ENCODE results near the gene CRELD2.

CRELD2 gene

DNA sequence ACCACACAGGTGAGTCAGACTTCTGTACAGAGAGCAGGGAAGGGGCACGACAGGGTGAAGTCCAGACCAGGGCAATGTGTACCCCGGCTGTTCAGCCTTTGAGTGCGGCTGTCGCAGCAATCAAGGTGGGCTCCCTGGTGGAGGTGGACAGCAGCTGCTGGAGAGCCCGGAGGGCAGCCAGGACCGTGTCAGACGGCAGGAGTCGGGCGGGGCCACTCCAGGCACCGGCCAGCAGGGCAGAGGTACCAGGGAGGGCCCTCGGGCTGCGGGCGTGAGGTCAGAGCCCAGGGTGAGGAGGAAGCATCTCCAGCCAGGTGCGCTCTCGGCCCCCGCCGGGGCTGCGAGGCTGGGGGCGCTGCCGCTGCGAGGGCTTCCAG is 41.3 kb downstream of the CRELD2 start:
- DNase-seq = no peak

DNA sequence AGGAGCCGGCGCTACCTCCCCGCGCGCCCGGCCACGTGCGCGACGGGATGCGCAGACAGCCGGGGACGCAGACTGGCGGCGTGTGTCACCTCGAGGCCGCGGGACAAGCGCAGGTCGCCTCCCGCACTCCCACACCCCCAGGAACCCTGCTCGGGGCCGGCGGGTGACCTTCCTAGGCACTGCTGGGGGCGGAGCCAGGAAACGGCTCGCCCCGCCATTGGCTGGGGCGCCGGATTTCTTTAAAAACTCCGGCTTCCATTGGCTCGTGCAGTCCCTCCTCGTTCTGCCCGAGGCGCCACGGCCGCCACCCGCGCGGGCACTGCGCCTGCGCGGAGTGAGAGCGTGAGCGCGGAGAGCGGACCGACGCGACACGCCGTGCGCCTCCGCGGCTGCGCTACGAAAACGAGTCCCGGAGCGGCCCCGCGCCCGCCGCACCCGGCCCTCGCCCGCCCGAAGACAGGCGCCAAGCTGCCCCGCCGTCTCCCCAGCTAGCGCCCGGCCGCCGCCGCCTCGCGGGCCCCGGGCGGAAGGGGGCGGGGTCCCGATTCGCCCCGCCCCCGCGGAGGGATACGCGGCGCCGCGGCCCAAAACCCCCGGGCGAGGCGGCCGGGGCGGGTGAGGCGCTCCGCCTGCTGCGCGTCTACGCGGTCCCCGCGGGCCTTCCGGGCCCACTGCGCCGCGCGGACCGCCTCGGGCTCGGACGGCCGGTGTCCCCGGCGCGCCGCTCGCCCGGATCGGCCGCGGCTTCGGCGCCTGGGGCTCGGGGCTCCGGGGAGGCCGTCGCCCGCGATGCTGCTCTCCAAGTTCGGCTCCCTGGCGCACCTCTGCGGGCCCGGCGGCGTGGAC is 41.9 kb downstream of the CRELD2 start, which contains the start of gene PIM3:
TSS of gene PIM3 (plus strand) at position 614 of the 846 bp plus-strand sequence. CDS start at position 790, 176 bp downstream.
- peak; percentile 94 for DNase-seq

DNA sequence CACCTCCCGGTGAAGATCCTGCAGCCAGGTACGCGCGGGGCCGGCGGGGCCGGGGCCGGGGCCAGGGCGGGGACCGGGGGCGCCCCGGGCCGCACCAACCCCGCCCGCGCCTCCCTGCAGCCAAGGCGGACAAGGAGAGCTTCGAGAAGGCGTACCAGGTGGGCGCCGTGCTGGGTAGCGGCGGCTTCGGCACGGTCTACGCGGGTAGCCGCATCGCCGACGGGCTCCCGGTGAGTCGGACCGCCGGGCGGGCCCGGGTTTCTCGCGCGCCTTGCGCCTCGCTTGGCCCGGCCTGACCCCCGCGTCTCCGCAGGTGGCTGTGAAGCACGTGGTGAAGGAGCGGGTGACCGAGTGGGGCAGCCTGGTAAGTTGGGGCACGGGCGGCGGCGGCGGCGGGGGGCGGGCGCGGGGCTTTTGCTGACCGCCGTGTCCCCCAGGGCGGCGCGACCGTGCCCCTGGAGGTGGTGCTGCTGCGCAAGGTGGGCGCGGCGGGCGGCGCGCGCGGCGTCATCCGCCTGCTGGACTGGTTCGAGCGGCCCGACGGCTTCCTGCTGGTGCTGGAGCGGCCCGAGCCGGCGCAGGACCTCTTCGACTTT is 42.7 kb downstream of the CRELD2 start:
- peak; percentile 75 for DNase-seq

DNA sequence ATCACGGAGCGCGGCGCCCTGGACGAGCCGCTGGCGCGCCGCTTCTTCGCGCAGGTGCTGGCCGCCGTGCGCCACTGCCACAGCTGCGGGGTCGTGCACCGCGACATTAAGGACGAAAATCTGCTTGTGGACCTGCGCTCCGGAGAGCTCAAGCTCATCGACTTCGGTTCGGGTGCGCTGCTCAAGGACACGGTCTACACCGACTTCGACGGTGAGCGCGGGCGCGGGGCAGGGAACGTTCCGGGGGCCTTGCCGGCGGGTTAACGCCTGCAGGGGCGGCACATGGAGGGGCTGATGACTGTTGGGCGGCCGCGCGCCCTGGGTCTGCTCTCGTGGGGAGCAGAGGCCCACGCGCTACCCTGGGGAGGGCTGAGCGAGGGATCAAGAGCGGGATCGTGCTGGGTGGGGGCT is 43.2 kb downstream of the CRELD2 start:
- DNase-seq = peak; percentile 57

DNA sequence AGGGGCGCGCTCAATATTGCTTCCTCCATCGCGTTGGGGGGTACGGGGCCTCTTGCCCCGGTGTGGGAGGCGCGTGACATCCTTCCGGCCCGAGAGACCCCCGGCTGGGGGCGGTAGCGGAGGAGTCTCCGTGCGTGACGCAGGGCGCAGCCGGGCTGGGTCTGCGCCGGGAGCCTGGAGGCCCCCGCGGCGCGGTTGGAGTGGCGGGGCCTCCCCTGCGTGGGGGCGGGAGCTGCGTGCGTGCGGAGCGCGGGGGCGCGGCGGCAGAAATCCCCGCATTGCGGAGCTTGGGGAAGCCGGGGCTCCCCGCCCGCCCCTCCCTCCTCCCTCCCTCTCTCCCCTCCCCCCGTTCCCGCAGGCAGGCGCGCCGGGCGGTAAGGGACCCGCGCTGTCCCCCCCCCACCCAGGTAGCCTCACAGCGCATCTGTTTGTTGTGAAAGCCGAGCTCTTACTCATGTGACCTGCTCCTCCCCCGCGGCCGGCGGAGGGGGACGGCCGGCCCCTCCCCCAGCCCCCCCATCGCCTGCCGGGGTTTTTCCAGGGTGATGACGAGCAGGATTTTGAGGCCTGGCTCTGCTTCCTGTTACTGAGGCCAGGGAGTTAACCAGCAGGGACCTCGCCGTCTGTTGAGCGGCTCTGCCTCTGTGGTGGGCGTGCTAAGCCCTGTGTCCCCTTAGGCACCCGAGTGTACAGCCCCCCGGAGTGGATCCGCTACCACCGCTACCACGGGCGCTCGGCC is 43.7 kb downstream of the CRELD2 start:
- peak; percentile 82 for DNase-seq

DNA sequence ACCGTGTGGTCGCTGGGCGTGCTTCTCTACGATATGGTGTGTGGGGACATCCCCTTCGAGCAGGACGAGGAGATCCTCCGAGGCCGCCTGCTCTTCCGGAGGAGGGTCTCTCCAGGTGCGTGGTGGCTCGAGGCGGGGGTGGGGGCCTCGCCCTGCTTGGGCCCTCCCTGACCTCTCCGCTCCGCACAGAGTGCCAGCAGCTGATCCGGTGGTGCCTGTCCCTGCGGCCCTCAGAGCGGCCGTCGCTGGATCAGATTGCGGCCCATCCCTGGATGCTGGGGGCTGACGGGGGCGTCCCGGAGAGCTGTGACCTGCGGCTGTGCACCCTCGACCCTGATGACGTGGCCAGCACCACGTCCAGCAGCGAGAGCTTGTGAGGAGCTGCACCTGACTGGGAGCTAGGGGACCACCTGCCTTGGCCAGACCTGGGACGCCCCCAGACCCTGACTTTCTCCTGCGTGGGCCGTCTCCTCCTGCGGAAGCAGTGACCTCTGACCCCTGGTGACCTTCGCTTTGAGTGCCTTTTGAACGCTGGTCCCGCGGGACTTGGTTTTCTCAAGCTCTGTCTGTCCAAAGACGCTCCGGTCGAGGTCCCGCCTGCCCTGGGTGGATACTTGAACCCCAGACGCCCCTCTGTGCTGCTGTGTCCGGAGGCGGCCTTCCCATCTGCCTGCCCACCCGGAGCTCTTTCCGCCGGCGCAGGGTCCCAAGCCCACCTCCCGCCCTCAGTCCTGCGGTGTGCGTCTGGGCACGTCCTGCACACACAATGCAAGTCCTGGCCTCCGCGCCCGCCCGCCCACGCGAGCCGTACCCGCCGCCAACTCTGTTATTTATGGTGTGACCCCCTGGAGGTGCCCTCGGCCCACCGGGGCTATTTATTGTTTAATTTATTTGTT is 44.6 kb downstream of the CRELD2 start:
- DNase-seq = peak; percentile 48

DNA sequence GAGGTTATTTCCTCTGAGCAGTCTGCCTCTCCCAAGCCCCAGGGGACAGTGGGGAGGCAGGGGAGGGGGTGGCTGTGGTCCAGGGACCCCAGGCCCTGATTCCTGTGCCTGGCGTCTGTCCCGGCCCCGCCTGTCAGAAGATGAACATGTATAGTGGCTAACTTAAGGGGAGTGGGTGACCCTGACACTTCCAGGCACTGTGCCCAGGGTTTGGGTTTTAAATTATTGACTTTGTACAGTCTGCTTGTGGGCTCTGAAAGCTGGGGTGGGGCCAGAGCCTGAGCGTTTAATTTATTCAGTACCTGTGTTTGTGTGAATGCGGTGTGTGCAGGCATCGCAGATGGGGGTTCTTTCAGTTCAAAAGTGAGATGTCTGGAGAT is 45.2 kb downstream of the CRELD2 start:
- DNase-seq = peak; percentile 43

DNA sequence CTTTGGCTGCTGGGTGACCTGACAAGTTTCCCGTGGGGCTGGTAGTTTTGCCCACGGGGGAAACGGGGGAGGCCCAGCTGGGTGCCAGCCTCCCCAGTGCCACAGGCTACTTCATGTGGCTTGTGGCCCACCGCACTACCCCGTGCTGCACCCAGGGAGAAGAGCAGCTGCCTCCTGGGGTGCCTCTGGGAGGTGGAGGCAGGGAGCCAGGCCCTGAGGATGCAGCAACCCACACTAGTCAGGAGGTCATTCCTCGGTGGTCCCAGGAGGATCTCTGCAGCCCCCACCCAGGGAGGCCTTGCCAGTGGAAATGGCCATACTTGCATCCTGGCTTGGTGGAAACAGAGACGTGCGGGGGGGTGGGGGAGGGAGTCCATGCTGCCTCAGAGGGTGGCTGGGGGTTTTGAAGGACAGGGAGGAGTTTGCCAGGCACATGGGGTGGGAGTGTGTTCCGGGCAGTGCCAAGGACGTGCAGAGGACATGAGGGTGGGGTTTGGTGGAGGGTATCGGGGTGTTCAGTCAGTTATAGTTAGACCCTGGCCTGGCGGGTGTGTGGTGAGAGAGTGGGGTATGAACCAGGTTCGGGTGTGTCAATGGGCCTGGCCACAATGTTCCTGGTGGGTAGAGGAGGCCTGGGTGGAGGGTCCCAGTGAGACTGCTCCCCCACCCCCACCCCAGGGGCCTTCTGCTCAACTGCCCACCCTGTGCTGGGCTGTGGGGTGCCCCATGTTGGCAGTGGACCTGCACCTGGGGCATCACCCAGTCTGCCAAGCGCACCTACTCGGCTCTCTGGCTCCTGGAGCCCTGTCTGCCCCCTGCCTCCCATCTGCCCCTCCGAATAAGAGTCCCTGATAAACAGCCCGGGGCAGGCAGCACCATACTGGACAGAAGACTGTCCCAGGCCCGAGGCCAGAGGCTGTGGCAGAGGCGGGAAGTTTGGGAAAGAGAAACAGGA is 46.0 kb downstream of the CRELD2 start:
- peak; percentile 32 for DNase-seq

DNA sequence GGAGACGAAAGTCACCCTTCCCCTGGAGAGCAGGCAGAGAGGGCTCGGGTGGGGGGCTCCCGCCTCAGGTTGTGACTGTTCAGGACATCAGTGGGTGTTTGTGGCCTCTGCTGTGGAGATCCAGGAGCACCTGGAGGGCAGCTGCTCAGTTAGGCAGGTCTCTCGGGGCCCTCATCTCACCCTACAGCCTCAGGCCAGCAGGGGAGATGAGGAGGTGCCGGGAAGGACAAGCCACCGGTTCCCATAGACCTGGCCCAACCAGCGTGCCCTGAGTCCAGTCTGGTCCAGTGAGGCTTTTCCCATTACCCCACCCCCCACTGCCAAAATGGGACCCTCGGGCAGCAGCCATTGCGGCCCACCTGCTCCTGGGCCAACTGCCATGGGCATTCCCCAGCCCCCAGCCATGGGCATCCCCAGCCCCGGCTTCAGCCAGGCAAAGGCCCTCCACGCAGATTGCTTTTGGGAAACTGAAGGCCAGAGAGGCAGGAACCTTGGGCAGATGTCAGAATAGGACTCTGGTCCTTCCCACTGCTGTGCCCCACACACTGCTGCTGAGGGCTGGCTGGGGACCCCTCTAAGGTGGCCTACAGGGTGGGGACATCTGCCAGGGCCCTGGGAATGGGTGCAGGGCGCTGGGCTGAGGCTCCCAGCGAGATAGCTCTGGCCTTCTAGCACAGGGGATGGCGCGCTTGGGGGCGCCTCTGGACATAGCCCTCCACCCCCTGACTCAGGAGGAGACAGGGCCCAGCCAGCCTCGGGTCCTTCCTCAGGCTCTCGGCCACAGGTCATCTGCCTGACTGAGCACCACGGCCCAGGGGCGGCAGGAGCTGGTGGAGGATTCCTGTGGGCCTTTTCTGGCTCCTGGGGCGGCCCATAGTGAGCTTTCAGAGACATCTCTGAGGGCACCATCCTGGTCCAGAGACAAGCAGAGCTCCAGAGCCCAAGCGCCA is 46.9 kb downstream of the CRELD2 start:
- peak; percentile 40 for DNase-seq

DNA sequence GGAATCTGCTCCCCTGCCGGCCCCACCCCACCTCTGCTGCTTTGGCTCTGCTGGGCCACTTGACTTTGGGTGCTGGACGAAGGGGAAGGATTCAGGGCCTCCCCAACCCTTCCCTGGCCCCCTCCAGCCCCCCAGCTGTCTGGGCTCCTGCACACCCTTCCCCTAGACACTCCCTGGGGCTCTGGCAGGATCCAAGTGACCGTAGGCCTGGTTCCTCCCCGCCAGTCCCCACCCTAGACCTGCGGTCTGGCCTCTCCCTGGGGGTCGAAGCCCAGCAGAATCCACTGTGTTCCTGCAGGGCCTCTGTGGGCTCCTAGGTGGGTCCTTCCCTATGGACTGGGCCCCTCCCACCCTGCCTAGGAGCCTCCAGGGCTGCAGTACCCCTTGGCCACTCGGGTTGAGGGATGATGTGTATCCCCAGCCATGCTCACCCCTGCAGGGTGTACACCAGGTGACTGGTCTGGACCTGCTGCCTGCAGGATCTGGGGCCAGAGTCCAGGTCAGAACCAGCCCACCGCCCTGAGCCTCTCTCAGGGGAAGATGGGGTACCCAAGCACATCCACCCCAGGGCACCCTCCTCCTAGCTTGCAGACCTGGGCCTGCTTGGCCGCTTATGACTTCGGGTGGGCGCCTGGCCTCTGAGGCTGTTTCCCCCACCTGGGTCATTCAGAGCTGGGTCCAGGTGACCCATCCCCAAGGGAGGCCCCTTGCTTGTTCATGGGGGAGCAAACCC is 47.8 kb downstream of the CRELD2 start:
- DNase-seq = peak; percentile 37

DNA sequence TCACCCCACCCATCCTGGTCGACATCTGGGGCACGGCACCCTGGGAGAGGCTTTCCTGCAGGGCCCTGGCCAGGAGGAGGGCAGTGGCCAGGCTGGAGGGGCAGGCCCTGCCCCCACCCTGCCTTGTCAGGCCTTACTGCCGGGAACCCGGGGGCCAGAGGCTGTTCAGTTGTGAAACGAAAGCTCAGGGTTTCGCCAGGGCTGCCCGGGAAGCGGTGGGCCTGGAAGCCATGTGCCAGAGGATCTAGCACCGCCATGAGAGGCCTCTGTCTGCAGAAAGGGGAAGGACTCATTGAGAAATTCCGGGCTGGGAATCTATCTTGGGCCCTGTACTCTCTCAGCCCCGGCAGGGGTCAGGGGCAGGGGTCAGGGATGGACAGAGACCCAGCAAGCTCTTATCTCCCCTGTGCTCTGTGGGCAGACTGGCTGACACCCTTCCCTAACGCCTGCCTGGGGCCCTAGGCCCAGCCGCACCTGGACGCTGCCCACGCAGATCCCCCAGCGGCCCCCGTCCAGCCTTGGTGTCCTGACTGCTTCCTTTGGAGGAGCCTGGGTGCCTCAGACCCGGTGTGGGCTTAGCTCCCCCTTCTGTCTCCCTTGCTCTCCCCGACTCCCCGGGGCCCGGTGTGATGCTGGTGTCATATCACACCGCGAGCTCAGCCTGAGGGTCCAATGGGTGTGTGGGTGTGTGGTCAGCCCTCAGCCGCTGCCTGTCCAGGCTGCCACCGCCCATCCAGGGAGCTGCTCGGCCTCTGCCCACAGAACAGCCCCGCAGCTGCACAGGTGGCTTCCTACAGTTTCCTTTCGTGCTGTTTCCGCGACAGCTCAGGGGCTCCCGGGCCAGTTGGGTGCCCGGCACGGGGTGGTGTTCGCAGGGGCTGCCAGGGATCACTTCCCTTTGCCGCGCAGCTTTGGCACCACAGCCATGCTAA is 48.6 kb downstream of the CRELD2 start:
- DNase-seq = peak; percentile 49

DNA sequence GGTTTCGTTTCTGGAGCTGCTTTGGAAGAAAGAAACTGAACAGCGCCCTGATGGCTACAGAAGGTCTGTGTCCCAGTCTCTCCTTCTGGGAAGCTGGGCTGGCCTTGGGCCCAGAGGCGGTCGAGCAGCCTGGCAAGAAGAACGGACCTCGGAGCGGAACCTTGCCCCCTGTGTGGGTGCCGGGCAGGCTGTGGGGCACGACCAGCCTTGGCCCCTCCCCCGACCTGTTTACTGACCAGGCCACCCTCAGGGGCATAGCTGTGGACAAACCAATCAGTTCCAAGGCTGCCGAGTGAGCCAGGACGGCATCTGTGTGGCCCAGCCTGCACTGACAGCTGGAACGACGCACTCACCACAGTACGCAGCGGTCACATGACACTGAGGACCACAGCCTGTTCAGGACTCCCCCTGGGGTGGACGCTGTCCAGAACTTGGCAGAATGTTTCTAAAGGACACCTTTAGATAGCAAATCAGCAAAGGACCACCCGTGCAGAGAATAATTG is 49.3 kb downstream of the CRELD2 start:
- peak; percentile 47 for DNase-seq

DNA sequence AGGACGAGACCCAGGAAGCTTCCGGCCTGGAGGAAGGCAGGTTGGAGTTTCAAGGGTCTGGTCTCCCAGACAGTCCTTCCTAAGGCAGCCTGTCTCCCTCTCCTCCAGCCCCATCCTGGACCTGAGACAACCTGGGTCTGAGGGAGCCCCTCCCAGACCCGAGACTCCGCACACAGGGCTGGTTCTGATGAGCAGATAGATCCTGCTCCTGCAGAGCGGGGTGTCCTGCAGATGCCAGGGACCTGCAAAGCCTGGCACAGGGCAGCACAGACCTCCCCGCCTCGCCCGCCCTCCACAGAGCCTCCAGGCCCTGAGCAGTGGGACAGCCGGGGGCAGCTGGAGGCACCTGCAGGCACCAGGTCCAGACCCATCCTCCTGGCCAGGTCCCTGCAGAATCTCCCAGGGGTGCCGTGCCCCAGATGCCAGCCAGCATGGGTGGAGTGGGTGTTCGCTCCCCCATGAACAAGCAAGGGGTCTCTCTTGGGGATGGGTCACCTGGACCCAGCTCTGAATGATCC is 49.9 kb downstream of the CRELD2 start:
- DNase-seq = peak; percentile 42

DNA sequence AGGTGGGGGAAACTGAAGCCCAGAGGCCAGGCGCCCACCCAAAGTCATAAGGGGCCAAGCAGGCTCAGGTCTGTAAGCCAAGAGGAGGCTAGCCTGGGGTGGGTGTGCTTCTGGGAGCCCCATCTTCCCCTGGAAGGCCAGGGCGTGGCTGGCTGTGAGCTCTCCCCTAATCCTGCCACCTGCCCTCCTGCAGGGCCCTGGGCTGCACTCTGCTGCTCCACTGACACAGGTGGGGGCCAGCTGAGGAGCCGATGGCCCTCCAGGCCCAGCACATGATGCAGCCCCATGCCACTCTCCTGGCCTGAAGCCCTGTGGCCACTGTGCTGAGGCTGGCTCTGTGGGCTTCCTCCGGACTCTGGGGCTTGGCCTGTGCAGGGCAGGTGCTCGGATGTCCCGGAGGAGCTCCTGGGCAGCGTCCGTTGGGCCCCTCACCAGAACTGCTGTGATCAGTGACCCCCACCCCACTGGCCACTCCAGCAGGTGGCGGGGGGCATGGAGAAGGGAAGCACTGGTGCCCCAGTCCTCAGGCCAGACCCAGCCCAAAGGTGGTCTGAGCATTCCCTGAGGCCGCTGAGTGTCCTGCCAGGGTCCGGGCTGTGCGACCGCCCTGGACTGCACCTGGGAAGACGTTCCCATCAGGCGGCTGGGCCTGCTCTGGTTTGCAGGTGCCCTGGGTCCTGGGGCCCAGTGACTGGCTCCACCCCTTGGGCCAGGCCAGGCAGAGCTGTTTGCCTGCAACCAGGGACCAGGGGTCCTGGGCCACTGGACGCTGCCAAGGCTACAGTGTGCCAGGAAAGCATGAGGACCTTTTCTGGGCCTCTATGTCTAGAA is 50.6 kb downstream of the CRELD2 start:
- peak; percentile 40 for DNase-seq

DNA sequence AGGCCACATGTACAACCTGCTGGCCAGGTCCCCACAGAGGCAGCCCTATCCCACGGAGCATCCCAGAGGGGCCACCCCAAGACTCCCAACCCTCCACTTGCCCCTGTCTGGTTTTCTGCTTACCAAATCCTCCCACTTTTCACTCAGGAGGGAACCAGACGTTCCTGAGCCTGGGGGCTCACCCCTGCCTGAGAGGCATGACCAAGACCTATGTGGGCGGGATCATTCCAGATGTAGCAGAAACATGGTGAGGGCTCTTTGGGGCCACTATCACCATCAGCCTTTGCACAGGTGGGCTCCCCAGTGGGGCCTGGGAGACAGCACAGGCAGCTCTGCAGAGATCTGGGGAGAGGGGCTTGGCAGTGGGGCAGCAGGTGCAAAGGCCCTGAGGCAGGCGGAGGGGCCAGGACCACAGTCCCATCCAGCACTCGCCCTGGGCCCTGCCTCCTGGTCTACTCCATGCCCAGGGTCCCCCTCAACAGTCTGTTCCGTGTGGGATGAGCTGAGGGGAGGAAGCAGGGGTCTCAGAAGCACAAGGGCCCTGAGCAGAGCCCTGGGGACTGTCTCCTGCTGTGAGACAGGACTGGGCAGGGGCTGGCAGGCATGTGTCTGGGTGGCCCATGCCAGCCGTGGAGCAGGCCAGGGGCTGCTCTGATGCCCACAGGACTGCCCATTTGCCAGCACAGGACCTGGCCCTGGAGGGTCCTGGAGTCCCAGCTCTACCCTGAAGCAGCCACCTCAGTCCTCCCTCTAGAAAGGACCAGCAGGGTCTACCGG is 51.5 kb downstream of the CRELD2 start:
- no peak for DNase-seq

Data from right forelimb (tissue), 1 donor.